NCI-H446 (cell line): ENCODE results near the gene TTC23.

Source experiments
- DNase-seq, 2 experiments: peaks; one replicate each; lab custom pipeline; 2025; lab: John Stamatoyannopoulos, UW

TTC23 gene

DNA sequence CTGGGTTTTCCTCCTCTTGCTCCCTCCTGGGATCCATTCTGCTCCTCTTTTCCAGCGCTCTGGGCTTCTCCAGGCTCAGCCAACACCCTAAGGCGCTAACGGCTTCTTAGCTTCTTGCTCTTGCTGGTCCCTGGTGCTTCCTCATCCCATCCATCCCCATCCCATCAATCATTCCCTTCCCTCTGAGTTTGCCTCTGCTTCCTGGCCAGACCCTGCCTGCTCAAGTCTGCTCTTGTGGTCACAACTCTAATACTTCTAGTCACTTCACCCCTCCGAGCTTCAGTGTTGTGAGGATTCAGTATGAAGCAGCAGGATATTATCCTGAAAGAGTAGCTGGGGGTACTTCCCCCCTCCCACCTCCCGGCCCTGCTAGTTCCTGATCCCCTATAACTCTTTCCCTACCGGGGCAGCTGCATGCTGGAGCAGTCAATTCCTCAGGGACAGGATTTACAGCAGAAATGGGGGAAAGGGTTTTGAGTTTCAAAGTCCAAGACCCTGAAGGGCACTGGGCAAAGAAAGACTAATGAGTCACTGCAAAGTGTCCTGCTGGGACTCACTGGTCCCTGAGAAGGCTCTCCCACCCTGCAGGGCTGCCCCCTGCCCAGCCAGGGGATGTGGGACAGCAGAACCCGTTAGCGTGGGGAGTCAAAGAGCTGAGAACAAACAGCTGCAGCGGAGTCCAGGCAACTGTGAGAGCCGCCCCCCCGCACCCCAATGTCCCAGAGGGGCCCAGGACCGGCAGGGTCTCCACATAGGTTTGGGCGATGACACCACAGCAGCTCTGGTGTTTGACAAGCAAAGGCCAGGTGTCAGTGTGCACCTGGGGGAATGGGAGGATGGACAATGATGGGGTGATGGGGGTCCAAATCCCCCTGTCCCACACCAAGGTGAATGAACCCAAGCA, 146.8 kb downstream of the TTC23 start:
- no peak for DNase-seq

GRCh38 chr15:99101501-99101900, 147.9 kb downstream of the TTC23 start:
- no peak for DNase-seq

DNA sequence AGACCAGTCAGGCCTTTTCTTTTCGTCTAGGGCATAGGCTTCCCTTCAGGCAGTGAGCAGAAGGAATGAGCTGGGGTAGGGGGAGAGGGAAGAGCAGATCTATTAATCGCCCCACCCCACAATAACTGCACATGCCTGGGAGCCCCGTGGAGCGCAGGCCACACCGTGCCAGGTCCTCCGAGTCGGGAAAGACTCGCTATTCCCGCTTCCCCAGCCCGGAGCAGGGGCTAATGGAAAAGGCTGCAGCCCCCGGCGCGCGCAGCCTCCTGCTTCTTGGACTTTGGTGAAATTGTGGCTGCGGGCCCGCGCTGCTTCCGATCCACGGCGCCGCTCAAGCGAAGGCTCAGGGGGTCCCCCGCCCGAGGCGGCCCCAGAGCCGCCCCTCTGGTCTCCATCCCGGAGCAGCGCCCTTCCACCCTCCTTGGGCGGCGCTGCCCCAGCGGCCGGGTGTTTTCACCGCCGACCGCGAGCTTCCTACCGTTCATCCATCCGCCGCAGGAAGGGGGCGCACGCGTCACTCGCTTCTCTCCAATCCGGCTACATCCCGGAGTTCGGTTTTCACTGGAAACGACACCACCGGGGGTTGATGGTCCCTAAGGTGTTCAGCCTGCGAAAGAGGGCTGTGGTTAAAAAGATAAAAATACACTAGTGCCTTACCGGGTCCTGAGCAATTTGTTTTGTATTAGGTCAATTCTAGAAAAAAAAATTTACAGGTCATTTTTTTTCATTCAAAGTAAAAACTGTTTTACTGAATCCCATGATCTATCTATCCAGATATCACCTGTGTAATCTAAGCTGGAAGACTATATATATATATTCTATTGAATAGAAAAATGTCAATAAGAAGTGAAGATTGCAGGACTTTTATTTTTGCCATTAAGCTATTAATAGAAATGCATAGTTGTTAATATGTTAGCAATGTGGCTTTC, 148.9 kb downstream of the TTC23 start:
- peak; percentile 22 to 73 for DNase-seq

- DNase-seq, result no peak
These were observed 149.7 kb downstream of the TTC23 start for GRCh38 chr15:99099661-99100060.

- no peak for DNase-seq
These were observed 150.4 kb downstream of the TTC23 start for GRCh38 chr15:99098991-99099390.

DNA sequence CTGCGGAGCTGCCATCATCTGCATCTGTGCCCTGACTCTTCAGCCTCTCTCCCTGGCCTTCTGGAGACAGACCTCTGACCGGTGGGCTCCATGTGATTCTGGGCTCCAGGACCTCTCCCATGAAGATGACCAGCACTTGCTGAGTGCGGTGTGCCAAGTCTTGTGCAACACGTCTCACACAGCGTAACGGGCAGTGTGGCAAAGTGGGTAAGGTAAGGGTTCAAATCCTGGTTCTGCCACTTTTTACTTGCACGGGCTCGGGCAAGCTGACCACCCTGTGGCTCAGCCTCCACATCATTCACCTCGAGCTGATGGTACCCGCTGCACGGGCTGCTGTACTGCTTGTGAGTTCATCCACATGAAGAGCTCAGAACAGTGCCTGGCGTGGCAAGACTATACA, 151.0 kb downstream of the TTC23 start:
- no peak for DNase-seq

DNA sequence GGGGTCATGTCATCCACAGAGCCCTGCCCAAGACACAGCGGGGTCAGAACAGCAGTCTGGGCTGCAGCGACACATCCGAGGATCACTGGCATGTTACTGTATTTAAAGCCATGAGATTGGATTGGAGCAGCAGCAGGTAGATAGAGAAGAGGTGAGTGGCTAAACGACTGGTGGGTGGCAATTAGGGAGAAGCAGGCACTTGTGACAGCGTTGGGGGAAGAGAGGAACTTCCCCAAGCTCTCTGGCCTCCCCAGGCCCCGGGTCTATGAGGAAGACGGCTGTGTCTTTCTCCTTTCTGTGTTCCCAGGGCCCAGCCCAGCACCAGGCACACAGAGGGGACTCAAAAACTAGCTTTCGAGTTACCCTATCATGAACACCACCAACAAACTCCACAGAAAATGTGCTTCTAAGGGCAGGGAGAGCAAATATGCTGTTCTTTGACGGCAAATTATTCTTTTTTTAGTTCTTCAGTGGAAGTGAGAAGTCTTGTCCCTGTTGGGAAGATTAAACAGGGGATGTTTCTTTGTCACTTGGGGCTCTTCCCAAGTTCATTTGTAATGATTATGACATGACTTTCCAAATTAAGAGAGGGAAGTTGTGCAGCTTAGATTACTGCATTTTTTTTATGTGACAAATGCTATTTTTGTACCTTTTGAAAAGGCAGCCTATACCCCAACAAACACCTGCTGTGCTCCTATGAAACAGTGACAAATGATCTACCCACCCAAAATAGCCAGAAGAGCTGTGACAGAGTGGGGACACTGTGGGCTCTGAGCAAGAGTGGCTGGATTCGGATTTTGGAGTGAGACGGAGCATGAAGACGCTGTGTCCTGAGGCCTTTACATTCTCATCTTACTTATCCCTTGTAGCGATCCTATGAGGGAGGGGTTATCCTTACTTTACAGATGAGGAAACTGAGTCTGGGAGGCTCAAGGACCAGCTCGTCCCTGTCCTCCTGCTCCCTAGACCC, 151.7 kb downstream of the TTC23 start:
- DNase-seq, result no peak

DNA sequence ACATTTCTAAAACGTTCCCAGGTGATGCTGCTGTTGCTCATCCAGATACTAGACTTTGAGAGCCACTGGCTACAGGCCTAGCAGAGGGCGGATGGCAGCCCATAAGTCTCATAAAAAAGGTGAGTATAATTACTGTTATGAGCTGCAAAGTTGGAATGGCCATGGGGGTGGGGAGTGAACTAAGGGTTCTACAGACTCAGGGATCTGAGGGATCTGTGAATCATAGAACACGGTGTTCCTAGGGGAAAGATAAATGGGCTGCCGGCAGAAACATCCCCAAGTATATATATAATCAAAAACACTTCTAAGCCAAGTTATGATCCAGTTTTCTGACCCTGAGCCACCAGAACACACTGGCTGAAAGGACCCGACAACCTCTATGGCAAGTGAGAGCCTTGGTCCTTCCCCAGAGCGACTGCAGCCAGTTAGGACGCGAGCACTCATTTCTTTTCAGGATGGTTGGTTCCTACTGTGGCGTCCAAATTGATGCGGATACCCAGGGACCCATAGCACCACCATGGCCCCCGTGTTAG, 152.4 kb downstream of the TTC23 start:
- no peak for DNase-seq

DNA sequence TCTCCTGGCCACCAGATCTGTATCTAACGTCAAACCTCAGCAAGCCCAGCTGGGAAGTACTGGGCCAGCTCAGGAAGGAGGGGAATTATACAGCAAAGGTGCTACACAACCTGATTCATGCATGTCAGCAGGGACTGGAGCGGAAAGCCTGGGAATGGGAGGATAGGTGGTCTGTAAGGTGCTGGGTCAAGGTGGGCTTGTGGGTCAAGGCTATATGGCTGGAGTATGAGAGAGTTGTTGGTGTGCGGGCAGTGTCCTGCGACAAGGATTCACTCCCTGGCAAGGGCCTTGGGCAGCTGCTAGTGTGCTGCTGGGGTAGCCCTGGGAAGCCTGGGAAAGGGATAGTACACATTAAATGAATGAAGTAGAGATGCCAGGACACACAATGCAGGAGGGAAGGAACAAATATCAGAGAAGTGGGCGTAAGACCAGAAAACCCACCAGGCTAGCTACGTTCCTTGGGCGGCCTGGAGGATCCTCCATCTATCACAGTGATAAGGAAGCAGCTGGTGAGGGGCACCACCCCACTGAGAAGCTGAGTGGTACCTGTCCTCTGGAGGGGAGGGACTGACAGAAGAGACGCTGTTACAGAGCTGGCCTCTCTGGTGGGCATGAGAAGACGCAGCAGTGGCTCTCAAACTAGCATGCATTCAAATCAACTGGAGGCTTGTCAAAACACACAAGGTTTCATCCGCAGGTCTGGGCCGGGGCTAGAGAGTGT, 153.0 kb downstream of the TTC23 start:
- DNase-seq, result no peak

- DNase-seq, result no peak
These were observed 153.8 kb downstream of the TTC23 start for GRCh38 chr15:99095626-99096025.

GRCh38 chr15:99092554-99093172, 156.7 kb downstream of the TTC23 start:
- no peak for DNase-seq

DNA sequence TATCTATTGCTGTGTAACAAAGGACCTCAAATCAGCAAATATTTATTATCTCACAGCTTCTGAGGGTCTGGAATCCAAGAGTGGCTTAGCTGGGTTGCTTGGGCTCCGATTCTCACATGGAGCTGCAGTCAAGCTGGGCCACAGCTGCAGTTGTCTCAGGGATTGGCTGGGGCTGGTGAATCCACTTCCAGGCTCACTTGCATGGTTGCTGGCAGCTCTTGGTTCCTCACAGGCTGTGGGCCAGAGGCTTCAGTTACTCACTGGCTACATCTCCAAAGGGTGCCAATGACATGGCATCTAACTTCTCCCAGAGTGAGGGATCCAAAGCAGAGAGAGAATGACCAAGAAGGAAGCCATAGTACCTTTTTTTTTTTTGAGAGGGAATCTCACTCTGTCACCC, 158.4 kb downstream of the TTC23 start:
- DNase-seq, result peak in 1 of 2 experiments; percentile 26

DNA sequence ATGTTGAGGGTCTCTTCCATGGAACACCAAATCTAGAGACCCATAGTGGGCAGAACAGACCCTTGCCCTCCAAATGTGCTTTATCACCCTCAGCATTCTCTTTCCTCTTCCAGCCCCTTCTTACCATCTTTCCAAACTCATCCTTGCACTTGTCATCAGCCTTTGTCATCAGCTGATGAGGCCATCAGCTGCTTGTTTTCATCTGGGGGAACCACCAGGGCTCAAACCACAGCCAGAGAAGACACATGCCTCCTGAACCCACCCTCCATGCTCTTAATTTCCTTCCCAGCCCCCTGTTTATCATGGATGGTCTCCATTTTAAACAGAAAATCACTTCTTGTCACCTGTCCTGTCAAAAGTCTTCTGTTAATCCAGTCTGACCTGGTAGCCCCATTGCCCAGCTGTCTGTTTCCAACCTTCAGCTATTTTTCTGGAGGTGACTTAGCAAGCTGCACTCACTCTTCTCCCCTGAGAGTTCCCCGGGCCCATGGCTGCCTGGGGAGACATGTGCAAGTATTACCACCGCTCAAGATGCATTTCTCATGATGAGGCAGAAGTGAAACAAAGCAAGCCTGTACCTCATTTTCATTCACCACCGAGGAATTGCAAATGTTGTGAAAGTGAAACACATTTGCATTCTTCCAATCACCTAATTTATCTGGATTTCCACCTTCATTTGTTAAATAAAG, 159.2 kb downstream of the TTC23 start:
- no peak for DNase-seq

GRCh38 chr15:99087405-99087943, 161.9 kb downstream of the TTC23 start:
- DNase-seq, result no peak

DNA sequence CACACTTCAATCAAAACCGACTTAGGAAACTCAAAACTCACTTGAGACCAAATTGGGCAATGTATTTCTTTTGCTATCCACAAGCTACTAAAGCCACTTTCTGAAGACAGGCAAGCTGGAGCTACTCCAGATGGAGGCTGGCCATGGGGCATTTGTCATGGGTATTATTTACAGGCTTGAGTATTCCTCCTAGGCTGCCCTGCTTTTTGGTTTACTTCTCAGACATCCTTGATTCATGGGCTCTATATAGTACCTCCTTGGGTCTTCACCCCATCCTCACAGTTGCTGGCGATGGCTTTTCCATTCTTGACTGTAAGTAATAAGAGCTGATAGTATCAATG, 163.1 kb downstream of the TTC23 start:
- no peak for DNase-seq
